SK-N-SH (cell line): ENCODE data around the gene CRYBG2. TPM values are rescaled to one million over a fixed set of nuclear protein-coding genes. Genes with fewer than 3 reads are reported as not detected.

ENCODE experiments used
- CTCF ChIA-PET: fragments of 300-600, 350-600 bp; formaldehyde crosslinking; extraction: SDS; loops from one replicate; lab custom pipeline; 2021; lab: Yijun Ruan, JAX
- POLR2A ChIA-PET: fragments of 350-600 bp; sonication (Branson Sonifier 250); formaldehyde crosslinking; extraction: SDS; loops from one replicate; lab custom pipeline; 2020; ENCODE audit warnings: antibody characterized with exemption, inconsistent platforms; lab: Yijun Ruan, JAX
- DNase-seq: peaks from one replicate; pipeline ENCODE4 v3.0.0; 2012
- H2AFZ ChIP-seq: fragments of 200-600 bp; sonication (generic); 2 replicates; pipeline ENCODE4 v1.8.1; 2016; ENCODE audit warnings: antibody characterized with exemption, mild to moderate bottlenecking, low read depth
- H3F3A ChIP-seq: fragments of 200-600 bp; sonication (generic); replicated peaks from 2 replicates; pipeline ENCODE3; 2016; ENCODE audit warnings: antibody characterized with exemption, mild to moderate bottlenecking; ENCODE audit not compliant: insufficient read depth
- H3K27ac ChIP-seq, 2 experiments: fragments of 200-500 bp in 1 of 2; fragments of 200-600 bp in 1 of 2; sonication (Bioruptor generic) in 1 of 2; sonication (generic), shearing (Covaris generic) in 1 of 2; 2 replicates each; pipeline versions ENCODE4 v1.5.1 to v1.6.1; 2014 to 2016; ENCODE audit warnings: low read depth in 2 of 2, inconsistent platforms in 1 of 2, low read length in 1 of 2, mild to moderate bottlenecking in 1 of 2, mixed read lengths in 1 of 2
- H3K27me3 ChIP-seq: fragments of 200-600 bp; sonication (generic), shearing (Covaris generic); 2 replicates; pipeline ENCODE4 v1.6.1; 2016; ENCODE audit warnings: mixed run types; ENCODE audit not compliant: insufficient read depth
- H3K36me3 ChIP-seq, 2 experiments: fragments of 200-500 bp in 1 of 2; fragments of 200-600 bp in 1 of 2; sonication (Bioruptor generic) in 1 of 2; sonication (generic) in 1 of 2; replicated peaks in 1 of 2; 2 replicates each; pipeline versions ENCODE3 to v1.5.1; 2014 to 2016; ENCODE audit warnings: low read length in 1 of 2, mild to moderate bottlenecking in 1 of 2; ENCODE audit not compliant: insufficient read depth in 2 of 2, control insufficient read depth in 1 of 2
- H3K4me1 ChIP-seq, 2 experiments: fragments of 200-500 bp in 1 of 2; fragments of 200-600 bp in 1 of 2; sonication (Bioruptor generic) in 1 of 2; sonication (generic), shearing (Covaris generic) in 1 of 2; 2 replicates each; pipeline versions ENCODE4 v1.5.1 to v1.6.1; 2014 to 2016; ENCODE audit warnings: low read depth in 1 of 2, low read length in 1 of 2, mixed run types in 1 of 2; ENCODE audit not compliant: insufficient read depth in 2 of 2, control insufficient read depth in 1 of 2
- H3K4me2 ChIP-seq: fragments of 200-600 bp; sonication (generic), shearing (Covaris generic); 2 replicates; pipeline ENCODE4 v1.6.1; 2017; ENCODE audit warnings: mixed run types
- H3K4me3 ChIP-seq, 2 experiments: fragments of 200-500 bp in 1 of 2; fragments of 200-600 bp in 1 of 2; sonication (Bioruptor generic) in 1 of 2; sonication (generic), shearing (Covaris generic) in 1 of 2; 2 replicates each; pipeline versions ENCODE4 v1.5.1 to v1.8.1; 2014 to 2016; ENCODE audit warnings: low read depth in 2 of 2, inconsistent platforms in 1 of 2, low read length in 1 of 2, mild to moderate bottlenecking in 1 of 2, mixed read lengths in 1 of 2, moderate library complexity in 1 of 2
- H3K79me2 ChIP-seq: fragments of 200-600 bp; sonication (generic); 2 replicates; pipeline ENCODE4 v1.8.1; 2017; ENCODE audit warnings: mild to moderate bottlenecking; ENCODE audit not compliant: insufficient read depth
- H3K9ac ChIP-seq: fragments of 200-600 bp; sonication (generic); 2 replicates; pipeline ENCODE4 v1.6.1; 2017; ENCODE audit warnings: mixed run types
- H3K9me2 ChIP-seq: fragments of 200-600 bp; sonication (generic); 2 replicates; pipeline ENCODE4 v1.6.1; 2017; ENCODE audit warnings: mixed run types
- H3K9me3 ChIP-seq: fragments of 200-600 bp; sonication (generic); 2 replicates; pipeline ENCODE4 v1.6.1; 2017; ENCODE audit warnings: mixed run types, mild to moderate bottlenecking, moderate library complexity
- H4K20me1 ChIP-seq: fragments of 200-600 bp; sonication (generic); 2 replicates; pipeline ENCODE4 v1.6.1; 2017; ENCODE audit warnings: mild to moderate bottlenecking, mixed run types; ENCODE audit not compliant: insufficient read depth
- CHD2 ChIP-seq: fragments of 150-350 bp; IDR thresholded peaks from 2 replicates; pipeline ENCODE4 v1.6.1; 2018; ENCODE audit warnings: low read length; ENCODE audit not compliant: partially characterized antibody
- ELF1 ChIP-seq: IDR thresholded peaks from 2 replicates; pipeline ENCODE4 v1.4.0; 2012
- FOXM1 ChIP-seq: IDR thresholded peaks from 2 replicates; pipeline ENCODE4 v1.4.0; 2012; ENCODE audit warnings: low read depth, mild to moderate bottlenecking
- GATA2 ChIP-seq: sonication (generic); formaldehyde crosslinking; IDR thresholded peaks from 2 replicates; pipeline ENCODE4 v1.5.0; 2020; ENCODE audit warnings: mild to moderate bottlenecking, missing genetic modification reagents
- JUND ChIP-seq: IDR thresholded peaks from 2 replicates; pipeline ENCODE4 v1.4.0; 2012
- MAX ChIP-seq: IDR thresholded peaks from 2 replicates; pipeline ENCODE4 v1.4.0; 2012; ENCODE audit warnings: low read depth
- MXI1 ChIP-seq: IDR thresholded peaks from 2 replicates; pipeline ENCODE4 v1.6.1; 2012; ENCODE audit warnings: mild to moderate bottlenecking, low read depth, low read length, improper control_type of control experiment
- NFIC ChIP-seq: IDR thresholded peaks from 2 replicates; pipeline ENCODE4 v1.4.0; 2012; ENCODE audit warnings: borderline replicate concordance
- NRF1 ChIP-seq: IDR thresholded peaks from 2 replicates; pipeline ENCODE4 v1.6.1; 2012; ENCODE audit warnings: low read depth, mild to moderate bottlenecking, low read length
- PBX3 ChIP-seq: IDR thresholded peaks from 2 replicates; pipeline ENCODE4; 2012
- RCOR1 ChIP-seq: fragments of 150-350 bp; IDR thresholded peaks from 2 replicates; pipeline ENCODE4 v1.6.1; 2017; ENCODE audit warnings: antibody characterized with exemption, low read length
- RFX5 ChIP-seq: IDR thresholded peaks from 2 replicates; pipeline ENCODE4 v1.6.1; 2012; ENCODE audit warnings: mild to moderate bottlenecking, improper control_type of control experiment, low read length
- RXRA ChIP-seq: IDR thresholded peaks from 2 replicates; pipeline ENCODE4 v1.4.0; 2012; ENCODE audit warnings: low read depth, mild to moderate bottlenecking, borderline replicate concordance
- SMC3 ChIP-seq: IDR thresholded peaks from 2 replicates; pipeline ENCODE4 v1.6.1; 2012; ENCODE audit warnings: low read depth, low read length, improper control_type of control experiment
- TCF12 ChIP-seq: IDR thresholded peaks from 2 replicates; pipeline ENCODE4 v1.4.0; 2012
- TEAD4 ChIP-seq: IDR thresholded peaks from 2 replicates; pipeline ENCODE4 v1.4.0; 2012; ENCODE audit warnings: mild to moderate bottlenecking, borderline replicate concordance; ENCODE audit not compliant: insufficient read depth
- USF1 ChIP-seq: IDR thresholded peaks from 2 replicates; pipeline ENCODE4 v1.4.0; 2012; ENCODE audit warnings: low read depth, borderline replicate concordance
- YY1 ChIP-seq: IDR thresholded peaks from 2 replicates; pipeline ENCODE4 v1.4.0; 2012; ENCODE audit warnings: low read depth, mild to moderate bottlenecking
- WGBS: methylation state at CpG from one replicate; pipeline ENCODE4 v1.1.6; 2017; ENCODE audit warnings: low lambda C conversion rate; 5-methylcytosine and 5-hydroxymethylcytosine counted together
- polyA plus RNA-seq, 3 experiments: library from polyadenylated mRNA; depleted of rRNA; stranded (reverse); fragments of >200 nt; gene quantifications; 2 replicates each; pipeline ENCODE4 v1.2.3, GENCODE V29; 2012
- TF ChIP-seq, protein P1 (sequence below): IDR thresholded peaks from 2 replicates; pipeline ENCODE4 v1.6.1; 2012; ENCODE audit warnings: mild to moderate bottlenecking, low read depth, low read length, moderate library complexity

CRYBG2 gene
- polyA plus RNA-seq, 1 of the 3 experiments (the other 2 are of a cell fraction), result 0.08 TPM

DNA sequence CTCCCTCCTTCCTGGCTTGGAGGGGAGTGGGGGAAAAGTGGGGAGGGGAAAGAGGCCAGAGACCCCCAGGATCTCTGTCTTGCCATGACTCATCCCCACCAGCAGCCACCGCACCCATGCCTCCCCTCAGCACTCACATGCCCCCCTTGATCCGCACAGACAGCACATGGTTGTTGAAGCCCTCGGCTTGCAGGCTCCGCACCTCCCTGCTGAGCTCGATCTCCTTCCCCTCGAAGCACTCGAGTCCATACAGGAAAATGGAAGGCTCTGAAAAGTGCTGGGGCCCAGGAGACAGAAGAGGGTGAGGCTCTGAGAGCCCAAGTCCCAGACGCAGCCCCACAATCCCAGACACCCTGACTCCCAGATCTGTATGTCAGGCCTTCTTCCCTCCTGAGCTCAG lies 25.3 kb downstream of the CRYBG2 start:
- POLR2A ChIA-PET, result no interaction called here
- 83% methylated on average over 8 of the region's 8 CpGs for WGBS
- H3K4me1 ChIP-seq, result no peaks in the 10 kb centered on the region

More for the DNA sequence above, 25.3 kb downstream of the CRYBG2 start:
- Histone ChIP-seq H3K4me3 (no peak overlapping the region), H3F3A (no peaks in the 10 kb centered on the region), H2AFZ (no peak overlapping the region), H3K9me3 (no peaks in the 10 kb centered on the region), H4K20me1 (no peaks in the 10 kb centered on the region), H3K27ac (no peak overlapping the region), H3K9ac (no peak overlapping the region), H3K9me2 (no peaks in the 10 kb centered on the region), H3K27me3 (no peaks in the 10 kb centered on the region), H3K79me2 (no peaks in the 10 kb centered on the region), H3K4me2 (no peak overlapping the region), H3K36me3 (no peaks in the 10 kb centered on the region)
- CTCF ChIA-PET, result interaction anchor here (1.4 to 4.2 kb wide), 3 partner anchors 8 to 53 kb away, joined by 4 to 38 read pairs (median 22); no protein-coding TSS in a partner anchor
- DNase-seq, result no peak
- no peak for TF ChIP-seq RFX5
- no peak for TF ChIP-seq NFIC
- no peak for TF ChIP-seq USF1
- no peak for TF ChIP-seq MXI1
- TF ChIP-seq ELF1, result no peak
- TF ChIP-seq YY1, result no peak
- TF ChIP-seq TCF12, result no peak
- no peak for TF ChIP-seq FOXM1
- TF ChIP-seq NRF1, result no peak
- no peak for TF ChIP-seq GATA2
- TF ChIP-seq RXRA, result no peak
- TF ChIP-seq, protein P1, sequence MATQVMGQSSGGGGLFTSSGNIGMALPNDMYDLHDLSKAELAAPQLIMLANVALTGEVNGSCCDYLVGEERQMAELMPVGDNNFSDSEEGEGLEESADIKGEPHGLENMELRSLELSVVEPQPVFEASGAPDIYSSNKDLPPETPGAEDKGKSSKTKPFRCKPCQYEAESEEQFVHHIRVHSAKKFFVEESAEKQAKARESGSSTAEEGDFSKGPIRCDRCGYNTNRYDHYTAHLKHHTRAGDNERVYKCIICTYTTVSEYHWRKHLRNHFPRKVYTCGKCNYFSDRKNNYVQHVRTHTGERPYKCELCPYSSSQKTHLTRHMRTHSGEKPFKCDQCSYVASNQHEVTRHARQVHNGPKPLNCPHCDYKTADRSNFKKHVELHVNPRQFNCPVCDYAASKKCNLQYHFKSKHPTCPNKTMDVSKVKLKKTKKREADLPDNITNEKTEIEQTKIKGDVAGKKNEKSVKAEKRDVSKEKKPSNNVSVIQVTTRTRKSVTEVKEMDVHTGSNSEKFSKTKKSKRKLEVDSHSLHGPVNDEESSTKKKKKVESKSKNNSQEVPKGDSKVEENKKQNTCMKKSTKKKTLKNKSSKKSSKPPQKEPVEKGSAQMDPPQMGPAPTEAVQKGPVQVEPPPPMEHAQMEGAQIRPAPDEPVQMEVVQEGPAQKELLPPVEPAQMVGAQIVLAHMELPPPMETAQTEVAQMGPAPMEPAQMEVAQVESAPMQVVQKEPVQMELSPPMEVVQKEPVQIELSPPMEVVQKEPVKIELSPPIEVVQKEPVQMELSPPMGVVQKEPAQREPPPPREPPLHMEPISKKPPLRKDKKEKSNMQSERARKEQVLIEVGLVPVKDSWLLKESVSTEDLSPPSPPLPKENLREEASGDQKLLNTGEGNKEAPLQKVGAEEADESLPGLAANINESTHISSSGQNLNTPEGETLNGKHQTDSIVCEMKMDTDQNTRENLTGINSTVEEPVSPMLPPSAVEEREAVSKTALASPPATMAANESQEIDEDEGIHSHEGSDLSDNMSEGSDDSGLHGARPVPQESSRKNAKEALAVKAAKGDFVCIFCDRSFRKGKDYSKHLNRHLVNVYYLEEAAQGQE, result no peak
- no peak for TF ChIP-seq MAX
- no peak for TF ChIP-seq SMC3
- no peak for TF ChIP-seq TEAD4
- no peak for TF ChIP-seq JUND
- no peak for TF ChIP-seq PBX3
- TF ChIP-seq RCOR1, result no peak
- no peak for TF ChIP-seq CHD2
